K562 (cell line): Measurements from ENCODE around the gene COL23A1. TPM values are rescaled to one million over a fixed set of nuclear protein-coding genes. Genes with fewer than 3 reads are reported as not detected.

Experiments
- ATF3 ChIP-seq, 2 experiments: fragments of 450-650 bp in 1 of 2; sonication (generic) in 1 of 2; formaldehyde crosslinking in 1 of 2; IDR thresholded peaks in 1 of 2; conservative IDR thresholded peaks in 1 of 2; 2 replicates each; pipeline versions ENCODE4 v1.6.1 to v1.8.1; 2016 to 2023; ENCODE audit warnings: mild to moderate bottlenecking in 2 of 2, moderate library complexity in 2 of 2, inconsistent platforms in 1 of 2, missing genetic modification reagents in 1 of 2
- CLOCK ChIP-seq: fragments of 250-450 bp; sonication (Bioruptor Pico); IDR thresholded peaks from 2 replicates; pipeline ENCODE4 v1.4.0; 2020; ENCODE audit warnings: mild to moderate bottlenecking, moderate library complexity, borderline replicate concordance
- ELK3 ChIP-seq: fragments of 450-650 bp; formaldehyde crosslinking; IDR thresholded peaks from 2 replicates; pipeline ENCODE4 v1.4.0; 2020; ENCODE audit warnings: mild to moderate bottlenecking
- ETV5 ChIP-seq: sonication (generic); formaldehyde crosslinking; IDR thresholded peaks from 2 replicates; pipeline ENCODE4 v1.4.0; 2020; ENCODE audit warnings: low read depth, mild to moderate bottlenecking, missing genetic modification reagents
- KHSRP ChIP-seq: fragments of 450-650 bp; IDR thresholded peaks from 2 replicates; pipeline ENCODE4 v1.6.1; 2017
- NR0B1 ChIP-seq: fragments of 450-650 bp; IDR thresholded peaks from one replicate; pipeline ENCODE4 v1.6.1; 2018; ENCODE audit warnings: mild to moderate bottlenecking, moderate library complexity; ENCODE audit not compliant: partially characterized antibody
- NRF1 ChIP-seq, 2 experiments: fragments of 450-650 bp; IDR thresholded peaks in 1 of 2; conservative IDR thresholded peaks in 1 of 2; 2 replicates each; pipeline ENCODE4 v1.6.1; 2014; ENCODE audit warnings: mild to moderate bottlenecking in 2 of 2
- SMAD3 ChIP-seq: fragments of 450-650 bp; formaldehyde crosslinking; conservative IDR thresholded peaks from 2 replicates; pipeline ENCODE4 v1.4.0; 2020; ENCODE audit warnings: mild to moderate bottlenecking
- ZBTB40 ChIP-seq, 2 experiments: fragments of 450-650 bp in 1 of 2; sonication (generic) in 1 of 2; formaldehyde crosslinking in 1 of 2; IDR thresholded peaks; 2 replicates each; pipeline versions ENCODE4 v1.7.1 to v1.9.0; 2016 to 2022; ENCODE audit warnings: inconsistent platforms in 1 of 2, mild to moderate bottlenecking in 1 of 2, missing genetic modification reagents in 1 of 2
- ZFPM2 ChIP-seq: fragments of 250-450 bp; sonication (Bioruptor Pico); IDR thresholded peaks from 2 replicates; pipeline ENCODE4 v1.5.1; 2022; ENCODE audit warnings: mild to moderate bottlenecking
- ZNF253 ChIP-seq: fragments of 250-450 bp; sonication (Bioruptor Pico); conservative IDR thresholded peaks from 2 replicates; pipeline ENCODE4 v1.6.1; 2021; ENCODE audit warnings: mild to moderate bottlenecking
- polyA plus RNA-seq, 8 experiments: library from polyadenylated mRNA; depleted of rRNA in 4 of 8; stranded (reverse) in 5 of 8; unstranded in 3 of 8; fragments of >200 nt; fragmentation: Nextera tagmentation in 2 of 8; fragmentation: Illumina TruSeq in 1 of 8; extraction: Ambion mirVana in 2 of 8; extraction: Trizol in 1 of 8; gene quantifications; 2 replicates each; pipeline versions ENCODE4 v1.2.1 to v1.2.3, GENCODE V29; 2011 to 2014; ENCODE audit warnings: inconsistent platforms in 1 of 8, missing spikeins in 1 of 8
- total RNA-seq, 7 experiments: library from RNA; depleted of rRNA in 6 of 7; stranded (reverse); fragments of >200 nt in 6 of 7; fragmentation: Illumina TruSeq in 2 of 7; extraction: Trizol in 2 of 7; gene quantifications; 2 replicates each; pipeline versions ENCODE4 v1.2.1 to v1.2.3, GENCODE V29; 2011 to 2021; ENCODE audit warnings: low replicate concordance in 1 of 7

COL23A1 gene
- total and polyA plus RNA-seq, 9 of the 15 experiments (the other 6 are each of a cell fraction or from before 2014, with no cell fraction given), result 0.09 TPM; not detected in 8

- peak; percentile 45; the same call in 1 of the 2 replicates for TF ChIP-seq ZBTB40 (IDR thresholded peaks at IDR 0.05)
- no peak for TF ChIP-seq ZBTB40 (CRISPR knock-in tag; IDR thresholded peaks at IDR 0.05)
- TF ChIP-seq ATF3 (IDR thresholded peaks at IDR 0.05), result no peak
- TF ChIP-seq ATF3 (CRISPR knock-in tag; conservative IDR thresholded peaks at IDR 0.05), result no peak
- no peak for TF ChIP-seq CLOCK
- no peak for TF ChIP-seq SMAD3
- no peak for TF ChIP-seq ETV5 (CRISPR knock-in tag)
- TF ChIP-seq ZFPM2 (CRISPR knock-in tag), result no peak
- TF ChIP-seq ELK3 (CRISPR knock-in tag), result no peak
- TF ChIP-seq ZNF253 (CRISPR knock-in tag), result no peak
- no peak for TF ChIP-seq KHSRP
- no peak for TF ChIP-seq NRF1 (conservative IDR thresholded peaks at IDR 0.05 in 1 of 2, IDR thresholded peaks at IDR 0.05 in 1 of 2)
- no peak for TF ChIP-seq NR0B1
Observed at GRCh38 chr5:178203670-178204181, 386.5 kb downstream of the COL23A1 start (continued).
